Spleen (tissue), 11 donors: ENCODE results near the gene LRMDA. TPM values are rescaled to one million over a fixed set of nuclear protein-coding genes. Genes with fewer than 3 reads are reported as not detected.

Experiments used
- DNase-seq: peaks from one replicate; pipeline ENCODE4 v3.0.0-alpha.2; 2020
- H3K27ac ChIP-seq, 8 donors: fragments of 200-600 bp; sonication (generic) in 7 of 8; 1 replicate in 4 of 8; 2 replicates in 4 of 8; pipeline versions ENCODE4 v1.5.0 to v1.8.0; 2016 to 2021; ENCODE audit warnings: inconsistent platforms in 4 of 8, mild to moderate bottlenecking in 4 of 8, moderate library complexity in 1 of 8
- H3K27me3 ChIP-seq, 7 donors: fragments of 200-600 bp; sonication (generic) in 6 of 7; replicated peaks in 1 of 7; 1 replicate in 4 of 7; 2 replicates in 3 of 7; pipeline versions ENCODE4 v1.5.0 to v1.8.0; 2016 to 2021; ENCODE audit warnings: inconsistent platforms in 3 of 7, mild to moderate bottlenecking in 1 of 7
- H3K36me3 ChIP-seq, 6 donors: fragments of 200-600 bp; sonication (generic) in 5 of 6; 1 replicate in 4 of 6; 2 replicates in 2 of 6; pipeline versions ENCODE4 v1.5.0 to v1.8.0; 2016 to 2021; ENCODE audit warnings: inconsistent platforms in 2 of 6
- H3K4me1 ChIP-seq, 6 donors: fragments of 200-600 bp; sonication (generic) in 5 of 6; 1 replicate in 3 of 6; 2 replicates in 3 of 6; pipeline versions ENCODE4 v1.5.0 to v1.8.0; 2016 to 2021; ENCODE audit warnings: inconsistent platforms in 3 of 6
- H3K4me3 ChIP-seq, 8 donors: fragments of 200-600 bp; sonication (generic) in 7 of 8; 1 replicate in 4 of 8; 2 replicates in 4 of 8; pipeline versions ENCODE4 v1.5.0 to v1.8.0; 2016 to 2021; ENCODE audit warnings: inconsistent platforms in 4 of 8, mild to moderate bottlenecking in 4 of 8, moderate library complexity in 2 of 8
- H3K9me3 ChIP-seq, 8 donors: fragments of 200-600 bp; sonication (generic) in 7 of 8; 1 replicate in 4 of 8; 2 replicates in 4 of 8; pipeline versions ENCODE4 v1.5.0 to v1.8.0; 2016 to 2021; ENCODE audit warnings: inconsistent platforms in 4 of 8
- POLR2A ChIP-seq, 3 donors: fragments of 450-650 bp; IDR thresholded peaks; one replicate each; pipeline ENCODE4 v1.5.1; 2017; ENCODE audit warnings: antibody characterized with exemption in 3 of 3, mild to moderate bottlenecking in 1 of 3
- POLR2AphosphoS5 ChIP-seq, 3 donors: sonication (generic); formaldehyde crosslinking; IDR thresholded peaks; one replicate each; pipeline ENCODE4 v1.5.1; 2017; ENCODE audit warnings: antibody characterized with exemption in 3 of 3
- WGBS, 5 donors: extraction: QIAGEN DNeasy Blood & Tissue Kit in 3 of 5; methylation state at CpG; one replicate each; pipeline versions ENCODE4 v1.1.5 to v1.1.7; 2013 to 2018; 5-methylcytosine and 5-hydroxymethylcytosine counted together
- intact Hi-C: fragments of 100-400 bp; cut with DNase I; formaldehyde crosslinking; loops from one replicate; pipeline ENCODE4 v1.15.0; 2023; ENCODE audit warnings: low total_unique reads
- polyA plus RNA-seq, 3 donors: library from polyadenylated mRNA; stranded (reverse); fragments of 200-250 nt; gene quantifications; one replicate each; pipeline ENCODE4 v1.2.1, GENCODE V29; 2013
- total RNA-seq, 7 donors: library from RNA; depleted of rRNA in 3 of 7; stranded (reverse); fragments of >200 nt in 3 of 7; fragmentation: NEBNext Ultra II Directional in 4 of 7; extraction: Animal tissue kit (Norgen Biotek cat#: 25700) in 4 of 7; gene quantifications; one replicate each; pipeline versions ENCODE4 v1.1.0 to v1.2.1, GENCODE V29; 2016 to 2021
- TF ChIP-seq, protein P1 (sequence below), 11 experiments: fragments of 200-600 bp in 7 of 11; fragments of 450-650 bp in 4 of 11; sonication (generic) in 4 of 11; IDR thresholded peaks in 8 of 11; conservative IDR thresholded peaks in 3 of 11; 1 replicate in 7 of 11; 2 replicates in 4 of 11; pipeline versions ENCODE4 v1.4.0 to v1.8.0; 2016 to 2021; ENCODE audit warnings: antibody characterized with exemption in 11 of 11, inconsistent platforms in 4 of 11, mild to moderate bottlenecking in 1 of 11
- donor health status: healthy with polysubstance abuse.
- donor health status: DM: no; HTN: no; CAD: no; lungs with moderate emphysema.
- donor health status: DM: no; HTN: no; CAD: no.
- donor health status: Bipolar disorder and iron deficiency.
- donor health status: healthy.
- donor health status: DM: no; HTN: no; CAD: no.
- donor health status: DM: yes; HTN: yes; CAD: no.

LRMDA gene
- total and polyA plus RNA-seq, 10 donors: 7.3 to 46.6 (median 28.2) TPM

DNA sequence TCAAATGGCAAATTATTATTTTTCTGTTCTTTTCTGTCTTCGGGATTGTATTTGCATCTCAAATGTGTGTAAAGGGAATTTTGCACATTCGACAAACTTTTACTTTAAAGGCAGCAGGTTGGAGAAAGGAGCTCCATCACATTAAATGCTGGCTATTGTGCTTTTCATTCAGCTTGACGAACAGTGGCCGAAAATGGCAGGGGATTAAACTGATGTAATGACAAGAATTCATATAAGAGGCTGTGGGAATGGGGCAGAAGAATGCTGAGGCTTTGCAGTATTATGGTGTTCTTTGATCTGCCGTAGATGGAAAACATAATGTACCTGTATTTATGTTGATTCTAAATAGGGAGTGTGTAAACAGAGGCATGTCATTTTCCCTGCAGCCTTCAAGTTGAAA, 376.0 kb downstream of the LRMDA start:
- Histone ChIP-seq H3K4me1 (peaks cover 0 to 6% (median 0%) of the 10 kb centered on the region in 6 donors), H3K27me3 (no peaks in the 10 kb centered on the region), H3K27ac (no peak overlapping the region), H3K36me3 (no peaks in the 10 kb centered on the region), H3K9me3 (no peaks in the 10 kb centered on the region), H3K4me3 (no peak overlapping the region)
- TF ChIP-seq, protein P1, sequence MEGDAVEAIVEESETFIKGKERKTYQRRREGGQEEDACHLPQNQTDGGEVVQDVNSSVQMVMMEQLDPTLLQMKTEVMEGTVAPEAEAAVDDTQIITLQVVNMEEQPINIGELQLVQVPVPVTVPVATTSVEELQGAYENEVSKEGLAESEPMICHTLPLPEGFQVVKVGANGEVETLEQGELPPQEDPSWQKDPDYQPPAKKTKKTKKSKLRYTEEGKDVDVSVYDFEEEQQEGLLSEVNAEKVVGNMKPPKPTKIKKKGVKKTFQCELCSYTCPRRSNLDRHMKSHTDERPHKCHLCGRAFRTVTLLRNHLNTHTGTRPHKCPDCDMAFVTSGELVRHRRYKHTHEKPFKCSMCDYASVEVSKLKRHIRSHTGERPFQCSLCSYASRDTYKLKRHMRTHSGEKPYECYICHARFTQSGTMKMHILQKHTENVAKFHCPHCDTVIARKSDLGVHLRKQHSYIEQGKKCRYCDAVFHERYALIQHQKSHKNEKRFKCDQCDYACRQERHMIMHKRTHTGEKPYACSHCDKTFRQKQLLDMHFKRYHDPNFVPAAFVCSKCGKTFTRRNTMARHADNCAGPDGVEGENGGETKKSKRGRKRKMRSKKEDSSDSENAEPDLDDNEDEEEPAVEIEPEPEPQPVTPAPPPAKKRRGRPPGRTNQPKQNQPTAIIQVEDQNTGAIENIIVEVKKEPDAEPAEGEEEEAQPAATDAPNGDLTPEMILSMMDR (IDR thresholded peaks at IDR 0.05 in 8 of 11, conservative IDR thresholded peaks at IDR 0.05 in 3 of 11): no peak
- TF ChIP-seq POLR2A (IDR thresholded peaks at IDR 0.05) (no peak), POLR2AphosphoS5 (IDR thresholded peaks at IDR 0.05) (no peak)
- 86 to 91% (median 90%) methylated on average over 5 of the region's 5 CpGs for WGBS, 5 donors
- intact Hi-C loops: no loop called here
- no peak for DNase-seq

DNA sequence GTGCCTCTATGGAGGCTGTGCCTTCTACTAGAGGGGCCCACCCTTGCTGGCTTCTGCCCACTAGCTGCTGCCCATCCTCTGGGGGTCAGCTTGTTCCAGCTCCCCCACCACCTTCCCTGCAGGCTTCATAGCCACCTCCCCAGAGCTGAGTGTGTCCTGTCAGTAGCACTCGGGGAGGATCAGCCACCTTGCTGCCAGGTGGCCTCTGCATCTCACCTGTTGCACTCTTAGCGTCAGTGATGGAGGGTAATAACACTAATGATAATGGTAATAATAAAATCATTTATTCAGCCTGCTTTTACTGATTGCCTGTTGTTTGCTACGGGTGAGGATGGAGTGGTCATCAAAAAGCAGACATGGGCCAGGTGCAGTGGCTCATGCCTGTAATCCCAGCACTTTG, 377.6 kb downstream of the LRMDA start:
- TF ChIP-seq, protein P1 (IDR thresholded peaks at IDR 0.05 in 8 of 11, conservative IDR thresholded peaks at IDR 0.05 in 3 of 11): no peak
- TF ChIP-seq POLR2AphosphoS5 (IDR thresholded peaks at IDR 0.05): no peak
- no peak for TF ChIP-seq POLR2A (IDR thresholded peaks at IDR 0.05)
- H3K4me1 ChIP-seq: no peaks in the 10 kb centered on the region
- no peaks in the 10 kb centered on the region for H3K27me3 ChIP-seq
- WGBS, 5 donors: 76 to 92% (median 90%) methylated on average over 3 of the region's 3 CpGs
- intact Hi-C loops: no loop called here
- H3K36me3 ChIP-seq: no peaks in the 10 kb centered on the region
- no peaks in the 10 kb centered on the region for H3K9me3 ChIP-seq
- H3K4me3 ChIP-seq: no peak overlapping the region
- no peak for DNase-seq
- no peak overlapping the region for H3K27ac ChIP-seq

DNA sequence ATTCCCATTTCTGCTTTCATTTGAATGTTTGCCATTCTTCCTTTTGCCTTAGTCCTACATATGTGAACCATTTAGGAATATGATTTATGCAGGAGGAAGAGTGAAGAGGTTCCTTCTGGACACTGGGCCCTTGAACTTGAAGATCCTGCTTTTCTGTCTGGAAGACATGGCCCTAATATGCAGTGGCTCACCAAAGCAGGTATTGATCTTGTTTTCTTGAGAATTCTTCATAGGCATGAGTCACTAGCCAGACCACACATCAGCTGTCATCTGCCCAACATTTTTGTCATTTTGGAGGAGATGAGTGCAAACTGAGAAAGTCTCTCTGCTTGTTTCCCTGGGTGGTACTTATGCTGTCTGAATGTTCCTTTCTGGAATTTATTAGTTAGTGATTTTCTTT, 382.6 kb downstream of the LRMDA start:
- H3K36me3 ChIP-seq: no peaks in the 10 kb centered on the region
- H3K4me3 ChIP-seq: no peak overlapping the region
- intact Hi-C loops: no loop called here
- no peak overlapping the region for H3K27ac ChIP-seq
- no peaks in the 10 kb centered on the region for H3K9me3 ChIP-seq
- DNase-seq: no peak
- H3K4me1 ChIP-seq: no peaks in the 10 kb centered on the region
- TF ChIP-seq, protein P1 (IDR thresholded peaks at IDR 0.05 in 8 of 11, conservative IDR thresholded peaks at IDR 0.05 in 3 of 11): no peak
- TF ChIP-seq POLR2A (IDR thresholded peaks at IDR 0.05) (no peak), POLR2AphosphoS5 (IDR thresholded peaks at IDR 0.05) (no peak)
- no peaks in the 10 kb centered on the region for H3K27me3 ChIP-seq

DNA sequence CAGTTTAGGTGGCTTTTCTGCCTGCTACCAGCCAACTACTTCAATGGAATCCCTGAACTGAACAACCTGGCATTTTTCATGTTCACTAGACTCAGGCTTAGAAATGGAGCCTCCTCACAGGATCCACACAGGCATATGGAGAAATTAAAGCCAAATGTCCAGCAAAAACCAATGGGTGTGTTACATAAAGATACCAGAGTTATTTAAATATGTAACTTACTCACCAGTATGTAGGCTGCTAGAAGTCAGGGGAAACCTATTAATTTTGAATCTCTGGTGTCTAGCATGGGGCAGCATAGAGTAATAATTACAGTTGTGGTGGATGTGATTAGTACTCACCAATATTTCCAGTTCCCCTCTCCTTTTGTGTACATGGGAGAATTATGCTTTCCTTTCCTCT, 383.6 kb downstream of the LRMDA start:
- H3K36me3 ChIP-seq: no peaks in the 10 kb centered on the region
- H3K9me3 ChIP-seq: no peaks in the 10 kb centered on the region
- no peaks in the 10 kb centered on the region for H3K4me1 ChIP-seq
- H3K27me3 ChIP-seq: no peaks in the 10 kb centered on the region
- TF ChIP-seq, protein P1 (IDR thresholded peaks at IDR 0.05 in 8 of 11, conservative IDR thresholded peaks at IDR 0.05 in 3 of 11): no peak
- no peak for TF ChIP-seq POLR2A (IDR thresholded peaks at IDR 0.05)
- TF ChIP-seq POLR2AphosphoS5 (IDR thresholded peaks at IDR 0.05): no peak
- intact Hi-C loops: no loop called here
- no peak overlapping the region for H3K4me3 ChIP-seq
- H3K27ac ChIP-seq: no peak overlapping the region
- no peak for DNase-seq
